Bronchial smooth muscle cell (primary cell): ENCODE measurements around the gene EIF4E2. TPM values are rescaled to one million over a fixed set of nuclear protein-coding genes. Genes with fewer than 3 reads are reported as not detected.

Experiments
- total RNA-seq: library from RNA; depleted of rRNA; stranded (reverse); fragments of >200 nt; gene quantifications from 2 replicates; pipeline ENCODE4 v1.2.1, GENCODE V29; 2014

EIF4E2 gene, protein sequence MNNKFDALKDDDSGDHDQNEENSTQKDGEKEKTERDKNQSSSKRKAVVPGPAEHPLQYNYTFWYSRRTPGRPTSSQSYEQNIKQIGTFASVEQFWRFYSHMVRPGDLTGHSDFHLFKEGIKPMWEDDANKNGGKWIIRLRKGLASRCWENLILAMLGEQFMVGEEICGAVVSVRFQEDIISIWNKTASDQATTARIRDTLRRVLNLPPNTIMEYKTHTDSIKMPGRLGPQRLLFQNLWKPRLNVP
- total RNA-seq, result 142 and 199 TPM in 2 replicates

DNA sequence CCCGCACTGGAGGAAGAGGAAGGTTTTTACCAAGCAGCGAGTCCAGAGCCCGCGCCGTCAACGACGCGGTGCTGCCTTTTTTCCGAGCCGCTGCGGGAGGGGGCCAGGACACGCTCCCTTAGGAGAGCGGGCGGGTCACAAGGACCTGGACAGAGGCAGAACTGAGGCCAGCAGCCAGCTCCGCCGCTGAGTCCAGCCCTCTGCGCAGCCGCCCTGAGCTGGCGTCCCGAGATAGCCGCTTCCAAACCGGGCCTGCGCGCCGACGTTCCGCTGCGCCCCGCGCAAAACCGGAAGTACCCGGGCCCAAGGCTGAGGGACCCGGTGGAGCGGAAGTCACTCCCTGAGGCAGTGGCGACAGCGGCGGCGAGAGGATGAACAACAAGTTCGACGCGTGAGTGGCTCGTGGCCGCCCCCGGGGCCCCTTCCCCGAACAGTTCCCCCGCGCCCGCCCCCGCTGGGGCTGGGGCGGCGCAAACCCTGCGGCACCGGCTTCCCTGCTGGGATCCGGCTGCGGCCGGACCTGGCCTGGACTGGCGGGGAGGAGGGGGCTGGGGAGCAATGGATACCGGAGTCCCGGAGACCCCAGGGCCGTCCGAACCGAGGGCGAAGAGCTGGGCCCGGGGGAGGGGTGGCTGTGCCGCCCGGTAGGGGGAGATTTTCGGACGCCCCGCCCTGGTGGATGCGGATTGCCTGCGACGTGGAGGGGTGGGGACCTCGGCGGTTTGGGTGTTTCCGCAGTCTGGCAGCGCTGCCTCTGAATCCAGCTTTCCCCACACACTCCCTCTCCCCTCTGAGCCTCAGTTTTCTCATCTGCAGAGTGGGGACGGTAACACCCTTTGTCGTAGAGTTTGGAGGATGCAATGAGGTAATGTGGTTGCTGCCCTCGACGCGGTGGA, at the start of gene EIF4E2, which contains the start of gene TIGD1:
EIF4E2 (plus strand) TSS at position 336 of the 896 bp plus-strand sequence; CDS start at position 372, 36 bp downstream.
TIGD1 (minus strand) TSS at position 204 of the 896 bp plus-strand sequence. CDS start 675 bp downstream, outside the sequence.

DNA sequence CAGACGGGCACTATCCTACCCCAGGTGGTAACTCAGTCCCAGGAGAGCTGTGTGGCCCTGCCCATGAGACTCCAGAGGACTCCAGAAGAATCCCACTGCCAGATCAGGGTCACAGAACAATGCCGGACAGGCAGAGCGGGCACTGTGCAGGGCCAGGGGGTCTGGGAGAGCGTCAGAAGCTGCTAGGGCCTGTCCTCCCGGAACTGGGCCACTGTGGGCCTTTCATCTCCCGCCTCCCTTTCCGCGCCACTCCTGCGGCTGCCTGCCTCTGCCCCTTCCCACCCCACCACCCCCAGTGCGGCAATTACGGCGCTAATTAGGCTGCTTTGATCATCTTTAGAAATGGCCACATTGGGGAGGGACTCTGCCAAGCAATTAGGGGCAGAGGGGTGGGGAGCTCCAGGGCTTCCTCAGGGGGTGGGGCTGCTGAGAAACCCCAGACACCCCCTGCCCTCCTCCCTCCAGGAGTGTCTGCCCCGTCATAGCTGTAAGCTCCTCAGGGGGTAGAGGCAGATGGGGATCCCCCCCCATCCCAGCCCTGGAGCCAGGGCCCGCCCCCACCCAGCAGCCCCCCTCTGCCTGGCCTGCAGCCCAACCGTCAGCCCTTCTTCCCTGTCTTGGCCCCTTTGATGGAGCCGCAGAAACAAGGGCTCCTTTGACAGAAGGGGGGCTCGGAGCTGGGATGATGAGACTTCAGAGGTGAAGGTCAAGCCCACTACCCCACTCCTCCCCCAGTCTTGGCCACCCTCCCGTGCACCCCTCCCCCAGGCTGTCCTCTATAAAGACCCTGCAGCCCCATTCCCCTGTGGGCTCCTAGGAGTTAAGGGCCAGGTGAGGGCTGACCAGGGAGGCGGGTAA, 30.7 kb upstream of the EIF4E2 start, which contains the start of gene PRSS56:
PRSS56 (plus strand) TSS at position 808 of the 858 bp plus-strand sequence. CDS start 211 bp downstream, outside the sequence.

DNA sequence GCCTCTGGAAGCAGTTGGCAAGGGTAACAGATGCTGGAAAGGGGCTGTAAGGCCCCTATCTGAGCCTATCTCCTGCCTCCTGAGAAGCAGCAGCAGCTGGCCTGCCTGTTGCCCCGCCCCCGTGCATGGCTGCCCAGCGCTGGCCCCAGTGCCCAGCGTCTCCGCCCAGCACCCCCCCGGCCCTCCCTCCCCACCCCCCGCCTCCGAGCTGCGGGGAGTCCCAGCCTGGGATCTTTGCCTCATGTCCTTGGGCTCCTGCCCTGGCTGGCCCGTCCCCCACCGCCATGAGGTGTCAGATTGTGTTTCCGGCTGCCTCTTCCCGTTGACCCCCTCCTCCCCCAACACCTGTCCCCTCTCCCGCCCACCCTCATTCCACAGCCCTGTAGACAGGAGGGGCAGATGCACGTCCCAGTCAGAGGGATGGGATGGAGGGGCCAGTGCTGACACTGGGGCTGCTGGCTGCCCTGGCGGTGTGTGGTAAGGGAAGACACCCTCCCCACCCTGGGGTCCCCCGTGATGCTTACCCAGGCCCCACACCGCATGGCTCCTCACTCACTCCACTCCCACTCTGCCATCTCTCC, 24.6 kb upstream of the EIF4E2 start, which contains the start of gene CHRND:
CHRND (plus strand) TSS at position 370 of the 581 bp plus-strand sequence; CDS start at position 426, 56 bp downstream.

DNA sequence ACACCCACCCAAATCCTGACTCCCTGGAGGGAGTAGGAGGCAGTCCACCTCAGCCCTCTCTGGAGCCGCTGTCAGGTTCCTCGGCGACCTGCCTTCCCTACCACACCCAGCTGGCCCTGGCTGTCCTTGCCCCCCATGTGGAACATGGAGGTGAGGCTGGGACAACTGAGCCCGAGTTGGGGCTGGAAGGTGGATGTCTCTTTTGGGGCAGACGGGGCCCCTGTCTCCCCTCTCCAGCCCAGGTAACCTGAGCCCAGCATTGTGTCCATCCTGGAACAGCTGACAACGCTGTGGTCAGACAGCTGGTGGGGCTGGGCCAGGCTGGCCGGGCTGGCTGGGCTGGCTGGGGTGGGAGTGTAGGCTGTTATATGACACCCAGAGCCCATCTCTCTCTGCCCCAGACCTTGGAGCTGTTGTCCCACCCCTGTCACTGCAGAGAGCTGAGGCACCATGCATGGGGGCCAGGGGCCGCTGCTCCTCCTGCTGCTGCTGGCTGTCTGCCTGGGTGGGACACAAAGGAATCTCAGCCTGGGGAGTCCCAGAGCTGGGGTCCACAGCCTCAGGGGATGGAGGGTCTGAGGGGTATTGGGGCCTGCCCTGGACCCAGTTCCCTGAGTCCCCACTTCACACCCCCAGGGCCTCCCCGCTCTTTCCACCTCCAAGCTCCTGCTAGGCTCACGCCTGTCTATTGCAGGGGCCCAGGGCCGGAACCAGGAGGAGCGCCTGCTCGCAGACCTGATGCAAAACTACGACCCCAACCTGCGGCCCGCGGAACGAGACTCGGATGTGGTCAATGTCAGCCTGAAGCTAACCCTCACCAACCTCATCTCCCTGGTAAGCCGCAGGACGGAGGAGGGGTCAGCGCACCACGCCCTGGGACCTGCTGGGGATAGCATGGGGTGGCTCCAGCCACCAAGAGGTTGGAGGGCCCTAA, 10.9 kb upstream of the EIF4E2 start, which contains the start of gene CHRNG:
CHRNG (plus strand) TSS at position 395 of the 934 bp plus-strand sequence; CDS start at position 451, 56 bp downstream.

Other genes with a start within 250 kb of the EIF4E2 start
- gene ALPP, start 171.9 kb upstream of the EIF4E2 start, total RNA-seq, result not detected in 2 replicates
- gene ALPG, start 143.8 kb upstream of the EIF4E2 start, total RNA-seq, result not detected in 2 replicates
- gene ALPI, start 94.5 kb upstream of the EIF4E2 start, total RNA-seq, result not detected in 2 replicates
- not detected in 2 replicates for gene ECEL1, start 62.9 kb upstream of the EIF4E2 start, total RNA-seq
- not detected in 2 replicates for gene PRSS56, start 30.3 kb upstream of the EIF4E2 start, total RNA-seq
- not detected in 2 replicates for gene CHRND, start 24.5 kb upstream of the EIF4E2 start, total RNA-seq
- not detected in 2 replicates for gene CHRNG, start 11.0 kb upstream of the EIF4E2 start, total RNA-seq
- gene TIGD1, start 132 bp upstream of the EIF4E2 start, total RNA-seq, result 2.2 and 2.5 TPM in 2 replicates
- gene EFHD1, start 82.9 kb downstream of the EIF4E2 start, total RNA-seq, result not detected in 2 replicates
- gene GIGYF2, start 146.6 kb downstream of the EIF4E2 start, total RNA-seq, result 44.6 and 67.7 TPM in 2 replicates
- not detected in 2 replicates for gene KCNJ13, start 225.9 kb downstream of the EIF4E2 start, total RNA-seq